Mucosa of descending colon (tissue), 3 donors: ENCODE results near the gene STK32B. TPM values are rescaled to one million over a fixed set of nuclear protein-coding genes. Genes with fewer than 3 reads are reported as not detected.

Experiments
- ATAC-seq: fragments of 200-7000 bp; cut with Tn5 transposase; one replicate; pipeline ENCODE4 v1.9.1; 2020; ENCODE audit warnings: mild to moderate bottlenecking, moderate library complexity
- DNase-seq, 3 donors: peaks; one replicate each; pipeline ENCODE4 v3.0.0-alpha.2; 2020
- H3K36me3 ChIP-seq: fragments of 200-600 bp; one replicate; pipeline ENCODE4 v1.8.0; 2021; ENCODE audit warnings: low read depth, mild to moderate bottlenecking
- H3K4me1 ChIP-seq: fragments of 200-600 bp; one replicate; pipeline ENCODE4 v1.8.0; 2021; ENCODE audit warnings: low read depth, mild to moderate bottlenecking
- H3K4me3 ChIP-seq: fragments of 200-600 bp; one replicate; pipeline ENCODE4 v1.8.0; 2021; ENCODE audit warnings: mild to moderate bottlenecking
- H3K9me3 ChIP-seq: fragments of 200-600 bp; one replicate; pipeline ENCODE4 v1.8.0; 2021; ENCODE audit warnings: mild to moderate bottlenecking
- intact Hi-C, 2 donors: fragments of 100-400 bp; cut with DNase I in 1 of 2; cut with micrococcal nuclease in 1 of 2; formaldehyde crosslinking; loops; one replicate each; pipeline versions ENCODE4 v1.11.0 to v1.11.1; 2022; cut with DNase I, micrococcal nuclease
- total RNA-seq, 3 donors: library from RNA; stranded (reverse); fragmentation: NEBNext Ultra II Directional in 2 of 3; extraction: Animal tissue kit (Norgen Biotek cat#: 25700) in 2 of 3; gene quantifications; one replicate each; pipeline versions ENCODE4 v1.2.1 to v1.2.4, GENCODE V29; 2021 to 2023
- TF ChIP-seq, protein P1 (sequence below): fragments of 200-600 bp; IDR thresholded peaks from one replicate; pipeline ENCODE4 v1.8.0; 2022; ENCODE audit warnings: antibody characterized with exemption, mild to moderate bottlenecking
- donor health status: DM: no; HTN: no; CAD: no; lungs with moderate emphysema.
- donor health status: DM: no; HTN: no; CAD: no.
- donor health status: DM: no; HTN: yes; CAD: no.

Gene STK32B
- total RNA-seq, 3 donors from 2014 or later: 0.67 to 2.2 (median 1.1) TPM

DNA sequence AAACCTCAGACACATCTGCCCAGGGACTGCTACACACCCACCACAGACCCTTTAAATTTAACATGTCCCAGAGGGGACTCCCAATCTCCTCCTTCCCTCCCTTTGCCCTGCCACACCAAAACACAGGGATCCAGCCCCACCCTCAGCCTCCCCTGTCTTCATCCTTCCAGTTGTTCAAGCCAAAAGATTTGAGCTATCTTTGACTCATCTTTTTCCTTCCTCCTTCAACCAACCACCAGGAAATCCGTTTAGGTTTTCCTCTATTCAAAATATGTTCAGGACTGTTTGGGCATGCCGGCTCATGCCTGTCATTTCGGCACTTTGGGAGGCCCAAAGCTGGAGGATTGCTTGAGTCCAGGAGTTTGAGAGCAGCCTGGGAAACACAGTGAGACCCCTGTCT, 6.9 kb upstream of the STK32B start:
- TF ChIP-seq, protein P1, sequence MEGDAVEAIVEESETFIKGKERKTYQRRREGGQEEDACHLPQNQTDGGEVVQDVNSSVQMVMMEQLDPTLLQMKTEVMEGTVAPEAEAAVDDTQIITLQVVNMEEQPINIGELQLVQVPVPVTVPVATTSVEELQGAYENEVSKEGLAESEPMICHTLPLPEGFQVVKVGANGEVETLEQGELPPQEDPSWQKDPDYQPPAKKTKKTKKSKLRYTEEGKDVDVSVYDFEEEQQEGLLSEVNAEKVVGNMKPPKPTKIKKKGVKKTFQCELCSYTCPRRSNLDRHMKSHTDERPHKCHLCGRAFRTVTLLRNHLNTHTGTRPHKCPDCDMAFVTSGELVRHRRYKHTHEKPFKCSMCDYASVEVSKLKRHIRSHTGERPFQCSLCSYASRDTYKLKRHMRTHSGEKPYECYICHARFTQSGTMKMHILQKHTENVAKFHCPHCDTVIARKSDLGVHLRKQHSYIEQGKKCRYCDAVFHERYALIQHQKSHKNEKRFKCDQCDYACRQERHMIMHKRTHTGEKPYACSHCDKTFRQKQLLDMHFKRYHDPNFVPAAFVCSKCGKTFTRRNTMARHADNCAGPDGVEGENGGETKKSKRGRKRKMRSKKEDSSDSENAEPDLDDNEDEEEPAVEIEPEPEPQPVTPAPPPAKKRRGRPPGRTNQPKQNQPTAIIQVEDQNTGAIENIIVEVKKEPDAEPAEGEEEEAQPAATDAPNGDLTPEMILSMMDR: no peak

DNA sequence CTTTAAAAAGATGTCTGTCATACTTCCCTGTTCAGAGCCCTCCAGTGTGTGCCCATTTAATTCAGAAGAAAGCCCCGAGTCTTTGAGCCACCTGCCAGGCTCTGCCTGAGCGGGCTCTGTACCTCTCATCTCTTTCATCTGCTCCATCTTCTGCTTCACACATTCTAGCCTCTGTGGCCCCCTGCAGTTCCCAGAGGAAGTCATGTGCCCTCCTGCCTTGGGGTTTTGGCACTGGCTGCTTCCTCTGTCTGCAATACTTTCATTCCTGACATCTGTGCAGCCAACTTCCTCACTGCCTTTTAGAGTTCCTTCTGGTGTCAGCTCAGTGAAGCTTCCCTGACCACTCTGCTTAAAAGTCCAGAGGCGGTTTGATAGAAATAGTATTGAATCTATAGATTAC, 6.2 kb upstream of the STK32B start:
- ATAC-seq: no peak
- Histone ChIP-seq H3K36me3 (no peaks in the 10 kb centered on the region), H3K4me1 (no peaks in the 10 kb centered on the region), H3K9me3 (no peaks in the 10 kb centered on the region), H3K4me3 (no peak overlapping the region)
- TF ChIP-seq, protein P1: no peak
- peak in 1 of 3 donors; percentile 33 for DNase-seq
- intact Hi-C loops: no loop called here

More for the DNA sequence above, 6.9 kb upstream of the STK32B start:
- no peak for ATAC-seq
- Histone ChIP-seq H3K4me1 (no peaks in the 10 kb centered on the region), H3K4me3 (no peak overlapping the region), H3K36me3 (no peaks in the 10 kb centered on the region), H3K9me3 (no peaks in the 10 kb centered on the region)
- no peak for DNase-seq
- intact Hi-C loops: no loop called here

DNA sequence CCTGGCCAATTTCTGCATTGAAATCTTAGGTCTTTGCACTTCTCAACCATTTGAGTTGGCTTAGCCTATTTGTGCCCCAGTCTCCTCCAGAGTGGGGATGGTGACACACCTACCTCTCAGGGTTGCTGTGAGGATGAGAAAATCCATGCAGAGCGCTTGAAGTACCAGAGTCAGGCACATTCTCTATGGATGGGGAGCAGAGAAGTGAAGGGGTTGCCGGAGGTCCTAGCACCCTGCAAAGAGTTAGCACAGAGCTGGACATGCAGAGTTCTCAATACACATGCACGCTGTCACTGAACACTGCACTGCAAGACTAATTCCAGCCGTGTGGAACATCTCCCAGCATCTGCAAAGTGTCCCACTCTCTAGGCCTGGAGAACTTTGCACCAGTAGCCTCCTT, 2.6 kb upstream of the STK32B start:
- DNase-seq: no peak
- no peak for ATAC-seq
- Histone ChIP-seq H3K4me1 (no peaks in the 10 kb centered on the region), H3K9me3 (no peaks in the 10 kb centered on the region), H3K4me3 (no peak overlapping the region), H3K36me3 (no peaks in the 10 kb centered on the region)
- intact Hi-C loops: no loop called here
- TF ChIP-seq, protein P1: no peak

DNA sequence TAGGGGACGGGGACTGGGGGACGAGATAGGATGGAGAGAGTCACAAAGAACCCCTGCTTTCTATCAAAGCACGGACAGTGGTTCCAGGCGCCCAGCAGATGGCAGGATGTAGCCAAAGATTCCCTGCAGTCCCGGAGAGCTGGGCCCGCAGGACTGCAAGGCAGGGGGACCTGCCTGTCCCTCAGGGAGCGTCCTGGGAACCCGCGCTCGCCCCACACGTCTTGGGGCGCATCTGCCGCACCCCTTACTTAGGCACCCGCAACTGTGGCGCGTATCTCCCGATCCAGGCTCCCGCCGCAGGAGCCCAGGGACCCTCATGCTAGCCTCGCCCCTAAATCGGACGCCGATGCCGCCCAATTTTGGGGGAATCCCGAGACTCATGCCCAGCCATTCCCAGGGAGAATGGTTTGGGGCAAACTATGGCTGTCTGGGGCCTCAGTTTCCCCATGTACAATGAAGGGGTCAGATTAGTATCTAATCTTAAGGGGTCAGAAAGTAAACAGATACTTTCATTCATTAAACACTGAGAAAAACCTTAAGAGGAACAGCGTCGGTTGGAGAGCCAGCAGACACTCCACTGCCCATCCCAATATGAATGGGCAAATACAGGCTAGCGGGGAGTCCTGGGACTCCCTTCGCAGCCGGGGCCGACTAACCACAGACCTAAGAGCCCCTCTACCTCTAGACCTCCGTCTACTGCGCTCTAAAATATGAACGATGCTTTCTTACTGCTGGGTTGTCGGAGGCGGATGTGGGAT, 581 bp upstream of the STK32B start:
- TF ChIP-seq, protein P1: peak; percentile 44
- H3K4me1 ChIP-seq: no peaks in the 10 kb centered on the region
- H3K36me3 ChIP-seq: no peaks in the 10 kb centered on the region
- no peak overlapping the region for H3K4me3 ChIP-seq
- intact Hi-C loops: no loop called here
- ATAC-seq (peak; percentile 69), DNase-seq (peak; percentile 47 to 62 (median 56))
- no peaks in the 10 kb centered on the region for H3K9me3 ChIP-seq

DNA sequence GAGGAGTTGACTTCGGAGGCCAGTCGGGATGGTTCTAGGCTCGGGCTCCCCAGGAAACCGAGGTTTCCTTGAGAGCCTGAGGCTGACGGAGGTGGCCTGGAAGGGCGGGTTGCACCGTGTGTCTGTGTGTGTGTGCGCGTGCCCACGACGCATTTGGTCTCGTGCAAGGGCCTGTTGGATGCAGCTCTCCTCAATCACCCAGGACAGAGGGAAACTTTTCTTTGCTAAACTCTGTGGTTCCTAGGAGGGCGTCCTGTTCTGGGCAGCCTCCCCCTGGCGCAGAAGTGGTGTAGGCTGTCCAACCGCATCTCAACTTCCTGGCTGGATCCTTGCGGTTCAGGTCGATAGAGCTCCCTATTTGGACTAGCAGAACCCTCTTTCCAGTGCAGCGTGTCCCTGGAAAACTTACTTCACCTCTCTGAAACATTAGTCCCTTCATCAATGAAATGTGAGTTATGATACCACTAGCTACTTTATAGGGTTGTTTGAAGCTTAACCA, 973 bp downstream of the STK32B start:
- no peak for DNase-seq
- intact Hi-C loops: no loop called here
- no peaks in the 10 kb centered on the region for H3K9me3 ChIP-seq
- H3K4me1 ChIP-seq: no peaks in the 10 kb centered on the region
- no peak overlapping the region for H3K4me3 ChIP-seq
- TF ChIP-seq, protein P1: no peak
- H3K36me3 ChIP-seq: no peaks in the 10 kb centered on the region
- ATAC-seq: peak; percentile 12
